H9 (cell line): ENCODE results near the gene MMRN2. TPM values are rescaled to one million over a fixed set of nuclear protein-coding genes. Genes with fewer than 3 reads are reported as not detected.
A peak's percentile ranks its signal among the peaks of the same experiment; 100 is the strongest.

Source experiments
- DNase-seq: peaks from one replicate; pipeline ENCODE4 v3.0.0-alpha.2; 2017
- H2AFZ ChIP-seq: one replicate; pipeline ENCODE4 v1.6.1; 2013; ENCODE audit warnings: mild to moderate bottlenecking, low read length, control low read depth, moderate library complexity
- H2AK5ac ChIP-seq: 2 replicates; pipeline ENCODE4 v1.6.1; 2013; ENCODE audit warnings: low read length, control low read depth, mixed read lengths; ENCODE audit not compliant: insufficient read length
- H2BK120ac ChIP-seq: one replicate; pipeline ENCODE4 v1.6.1; 2013; ENCODE audit warnings: low read depth, mild to moderate bottlenecking, low read length, control low read depth, inconsistent platforms; ENCODE audit not compliant: poor library complexity, severe bottlenecking
- H2BK12ac ChIP-seq: 2 replicates; pipeline ENCODE4 v1.6.1; 2013; ENCODE audit warnings: low read length, control low read depth, mixed read lengths, low read depth; ENCODE audit not compliant: insufficient read length
- H2BK15ac ChIP-seq: 2 replicates; pipeline ENCODE4 v1.6.1; 2013; ENCODE audit warnings: low read depth, low read length, control low read depth
- H2BK20ac ChIP-seq: one replicate; pipeline ENCODE4 v1.6.1; 2013; ENCODE audit warnings: low read depth, mild to moderate bottlenecking, low read length, control low read depth, inconsistent platforms; ENCODE audit not compliant: poor library complexity, severe bottlenecking
- H2BK5ac ChIP-seq: 2 replicates; pipeline ENCODE4 v1.6.1; 2013; ENCODE audit warnings: low read length, control low read depth, mixed read lengths; ENCODE audit not compliant: insufficient read length
- H3K14ac ChIP-seq: 2 replicates; pipeline ENCODE4 v1.6.1; 2013; ENCODE audit warnings: low read length, control low read depth; ENCODE audit not compliant: insufficient read depth
- H3K18ac ChIP-seq: 2 replicates; pipeline ENCODE4 v1.6.1; 2013; ENCODE audit warnings: low read depth, mild to moderate bottlenecking, mixed read lengths, low read length, control low read depth; ENCODE audit not compliant: insufficient read length
- H3K23ac ChIP-seq: 2 replicates; pipeline ENCODE4 v1.6.1; 2013; ENCODE audit warnings: low read length, control low read depth, mixed read lengths, low read depth; ENCODE audit not compliant: insufficient read length
- H3K23me2 ChIP-seq: 2 replicates; pipeline ENCODE4 v1.6.1; 2013; ENCODE audit warnings: low read depth, mild to moderate bottlenecking, mixed read lengths, low read length, control low read depth; ENCODE audit not compliant: insufficient read length, poor library complexity, severe bottlenecking
- H3K27ac ChIP-seq: 2 replicates; pipeline ENCODE4 v1.5.1; 2013; ENCODE audit warnings: low read length, control low read depth, mixed read lengths, low read depth; ENCODE audit not compliant: insufficient read length
- H3K27me3 ChIP-seq: 2 replicates; pipeline ENCODE4 v1.6.1; 2013; ENCODE audit warnings: low read length, control low read depth, inconsistent platforms; ENCODE audit not compliant: insufficient read depth
- H3K4ac ChIP-seq: 2 replicates; pipeline ENCODE4 v1.6.1; 2013; ENCODE audit warnings: low read depth, mild to moderate bottlenecking, control low read depth, inconsistent platforms, low read length, moderate library complexity
- H3K4me1 ChIP-seq: 2 replicates; pipeline ENCODE4 v1.6.1; 2013; ENCODE audit warnings: low read length, control low read depth, inconsistent platforms; ENCODE audit not compliant: insufficient read depth
- H3K4me2 ChIP-seq: 2 replicates; pipeline ENCODE4 v1.6.1; 2013; ENCODE audit warnings: low read length, control low read depth, mixed read lengths; ENCODE audit not compliant: insufficient read length, insufficient read depth
- H3K56ac ChIP-seq: 2 replicates; pipeline ENCODE4 v1.6.1; 2013; ENCODE audit warnings: low read depth, mild to moderate bottlenecking, mixed read lengths, low read length, control low read depth; ENCODE audit not compliant: insufficient read length
- H3K79me1 ChIP-seq: 2 replicates; pipeline ENCODE4 v1.6.1; 2013; ENCODE audit warnings: low read depth, mild to moderate bottlenecking, moderate library complexity, low read length, control low read depth, inconsistent platforms; ENCODE audit not compliant: insufficient read depth, poor library complexity, severe bottlenecking
- H3K79me2 ChIP-seq: 2 replicates; pipeline ENCODE4 v1.6.1; 2013; ENCODE audit warnings: low read length, control low read depth, inconsistent platforms; ENCODE audit not compliant: insufficient read depth
- H3K9ac ChIP-seq: 2 replicates; pipeline ENCODE4 v1.6.1; 2013; ENCODE audit warnings: low read length, control low read depth, mixed read lengths; ENCODE audit not compliant: insufficient read length; ENCODE audit errors: extremely low read depth
- H3K9me3 ChIP-seq: one replicate; pipeline ENCODE4 v1.6.1; 2013; ENCODE audit warnings: low read depth, low read length, inconsistent platforms; ENCODE audit not compliant: control insufficient read depth
- H3T11ph ChIP-seq: one replicate; pipeline ENCODE4 v1.6.1; 2013; ENCODE audit warnings: mild to moderate bottlenecking, low read length, control low read depth, inconsistent platforms
- H4K20me1 ChIP-seq: one replicate; pipeline ENCODE4 v1.6.1; 2013; ENCODE audit not compliant: control insufficient read depth, insufficient read length, insufficient read depth
- H4K5ac ChIP-seq: 2 replicates; pipeline ENCODE4 v1.6.1; 2013; ENCODE audit warnings: low read depth, mild to moderate bottlenecking, mixed read lengths, low read length, control low read depth; ENCODE audit not compliant: insufficient read length
- H4K8ac ChIP-seq: replicated peaks from 2 replicates; pipeline ENCODE4 v1.6.1; 2013; ENCODE audit warnings: low read length, control low read depth, mixed read lengths, low read depth; ENCODE audit not compliant: insufficient read length
- H4K91ac ChIP-seq: 2 replicates; pipeline ENCODE4 v1.6.1; 2013; ENCODE audit warnings: low read depth, mild to moderate bottlenecking, moderate library complexity, mixed read lengths, low read length, control low read depth; ENCODE audit not compliant: insufficient read length
- H3K27ac Mint-ChIP-seq, 3 experiments: 2 replicates in 2 of 3; 3 replicates in 1 of 3; pipeline ENCODE4 v1.8.0; 2020 to 2021; ENCODE audit warnings: mixed read lengths in 3 of 3, mild to moderate bottlenecking in 1 of 3, moderate library complexity in 1 of 3
- H3K27me3 Mint-ChIP-seq: 2 replicates; pipeline ENCODE4 v1.8.0; 2021; ENCODE audit warnings: low read depth, mild to moderate bottlenecking, moderate library complexity, mixed read lengths
- H3K36me3 Mint-ChIP-seq, 3 experiments: 2 replicates in 2 of 3; 3 replicates in 1 of 3; pipeline ENCODE4 v1.8.0; 2020 to 2021; ENCODE audit warnings: low read depth in 3 of 3, mixed read lengths in 3 of 3; ENCODE audit not compliant: insufficient read depth in 1 of 3
- H3K4me1 Mint-ChIP-seq, 2 experiments: 2 replicates each; pipeline ENCODE4 v1.8.0; 2020; ENCODE audit warnings: mixed read lengths in 2 of 2
- H3K4me3 Mint-ChIP-seq, 2 experiments: 2 replicates in 1 of 2; 3 replicates in 1 of 2; pipeline ENCODE4 v1.8.0; 2020 to 2021; ENCODE audit warnings: mild to moderate bottlenecking in 2 of 2, mixed read lengths in 2 of 2, moderate library complexity in 1 of 2
- H3K9me3 Mint-ChIP-seq, 2 experiments: 2 replicates in 1 of 2; 3 replicates in 1 of 2; pipeline ENCODE4 v1.8.0; 2020; ENCODE audit warnings: mild to moderate bottlenecking in 2 of 2, mixed read lengths in 2 of 2, moderate library complexity in 1 of 2
- WGBS: extraction: QIAGEN DNeasy Blood & Tissue Kit; methylation state at CpG from one replicate; pipeline ENCODE4 v1.1.7; 2013; ENCODE audit warnings: missing lambda C conversion rate, low lambda C conversion rate, mixed read lengths; ENCODE audit not compliant: insufficient read length; ENCODE audit errors: extremely low coverage; 5-methylcytosine and 5-hydroxymethylcytosine counted together
- total RNA-seq: library from RNA; stranded (reverse); gene quantifications from 2 replicates; pipeline ENCODE4 v1.2.1, GENCODE V29; 2021
- TF ChIP-seq, protein P1 (sequence below): fragments of 200-600 bp; sonication (generic); conservative IDR thresholded peaks from 3 replicates; pipeline ENCODE4 v1.8.0; 2021; ENCODE audit warnings: antibody characterized with exemption, mild to moderate bottlenecking

Gene MMRN2
- total RNA-seq, 1 experiment from 2014 or later = 1.0 TPM

DNA sequence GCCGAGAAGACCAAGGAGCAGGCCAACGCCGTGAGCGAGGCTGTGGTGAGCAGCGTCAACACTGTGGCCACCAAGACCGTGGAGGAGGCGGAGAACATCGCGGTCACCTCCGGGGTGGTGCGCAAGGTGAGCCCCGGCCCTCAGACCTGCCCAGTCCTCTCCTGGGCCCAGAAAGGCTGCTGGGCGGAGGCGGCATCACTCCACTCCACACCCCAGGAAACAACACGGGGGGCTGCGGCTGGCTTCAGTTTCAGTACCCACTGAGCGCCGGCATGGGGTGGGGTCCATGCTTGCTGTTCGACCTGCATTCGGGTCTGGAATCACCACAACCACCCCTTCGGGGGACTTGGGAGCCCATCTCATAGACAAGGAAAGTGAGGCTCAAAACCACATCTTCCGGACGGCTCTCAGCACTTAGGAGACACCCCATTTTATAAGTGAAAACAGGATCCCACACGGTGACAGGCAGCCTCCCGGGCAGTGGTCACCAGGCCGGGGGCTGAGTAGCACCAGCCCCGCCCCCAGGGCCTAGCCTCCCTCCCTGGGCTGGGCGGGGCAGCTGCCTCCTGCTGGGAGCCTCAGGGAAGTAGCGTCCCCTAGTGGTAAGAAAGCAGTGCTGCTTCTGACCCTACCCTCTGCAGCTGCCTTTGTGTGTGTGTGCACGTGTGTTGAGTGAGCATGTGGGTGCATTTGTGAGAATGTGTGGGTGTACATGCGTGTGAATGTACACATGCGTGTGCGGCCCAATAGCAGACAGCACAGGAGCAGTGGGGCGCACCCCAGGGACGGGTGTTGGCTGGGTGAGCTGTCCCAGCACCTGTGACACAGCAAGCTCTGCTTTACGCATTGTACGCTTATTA, 2.8 kb upstream of the MMRN2 start:
- Histone ChIP-seq H2AK5ac (no peak overlapping the region), H2BK120ac (no peak overlapping the region), H3K23ac (no peak overlapping the region), H3K18ac (peak overlapping the region; percentile 66), H3K56ac (no peak overlapping the region), H3K4me1 (peaks cover 3% of the 10 kb centered on the region; the same call in 1 of the 2 replicates), H3K4me2 (no peak overlapping the region), H3K27me3 (no peaks in the 10 kb centered on the region), H3K14ac (peak overlapping the region; percentile 41; the same call in 1 of the 2 replicates), H2AFZ (no peak overlapping the region), H2BK20ac (no peak overlapping the region), H3K79me2 (no peaks in the 10 kb centered on the region), H2BK12ac (no peak overlapping the region), H4K5ac (peak overlapping the region; percentile 6), H4K8ac (no peak overlapping the region), H3K23me2 (no peaks in the 10 kb centered on the region), H3K79me1 (no peaks in the 10 kb centered on the region), H3K9ac (no peak overlapping the region), H4K20me1 (no peaks in the 10 kb centered on the region), H4K91ac (no peak overlapping the region), H3K9me3 (no peaks in the 10 kb centered on the region), H3K27ac (no peak overlapping the region), H2BK15ac (0 out of 2 replicates have a peak overlapping the region, but pooled peaks have one; percentile 56), H3T11ph (no peak overlapping the region), H3K4ac (no peak overlapping the region; the same call in 1 of the 2 replicates), H2BK5ac (no peak overlapping the region)
- WGBS = no CpG with 5 or more reads among the region's 37 CpGs
- H3K4me1 Mint-ChIP-seq = peaks cover 30 to 36% of the 10 kb centered on the region in 2 experiments
- no peaks in the 10 kb centered on the region for H3K36me3 Mint-ChIP-seq
- no peaks in the 10 kb centered on the region for H3K9me3 Mint-ChIP-seq
- no peaks in the 10 kb centered on the region; the same call in 1 of the 2 replicates for H3K27me3 Mint-ChIP-seq
- DNase-seq = peak; percentile 79
- TF ChIP-seq, protein P1, sequence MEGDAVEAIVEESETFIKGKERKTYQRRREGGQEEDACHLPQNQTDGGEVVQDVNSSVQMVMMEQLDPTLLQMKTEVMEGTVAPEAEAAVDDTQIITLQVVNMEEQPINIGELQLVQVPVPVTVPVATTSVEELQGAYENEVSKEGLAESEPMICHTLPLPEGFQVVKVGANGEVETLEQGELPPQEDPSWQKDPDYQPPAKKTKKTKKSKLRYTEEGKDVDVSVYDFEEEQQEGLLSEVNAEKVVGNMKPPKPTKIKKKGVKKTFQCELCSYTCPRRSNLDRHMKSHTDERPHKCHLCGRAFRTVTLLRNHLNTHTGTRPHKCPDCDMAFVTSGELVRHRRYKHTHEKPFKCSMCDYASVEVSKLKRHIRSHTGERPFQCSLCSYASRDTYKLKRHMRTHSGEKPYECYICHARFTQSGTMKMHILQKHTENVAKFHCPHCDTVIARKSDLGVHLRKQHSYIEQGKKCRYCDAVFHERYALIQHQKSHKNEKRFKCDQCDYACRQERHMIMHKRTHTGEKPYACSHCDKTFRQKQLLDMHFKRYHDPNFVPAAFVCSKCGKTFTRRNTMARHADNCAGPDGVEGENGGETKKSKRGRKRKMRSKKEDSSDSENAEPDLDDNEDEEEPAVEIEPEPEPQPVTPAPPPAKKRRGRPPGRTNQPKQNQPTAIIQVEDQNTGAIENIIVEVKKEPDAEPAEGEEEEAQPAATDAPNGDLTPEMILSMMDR = peak; percentile 100
- H3K4me3 Mint-ChIP-seq = no peak overlapping the region
- H3K27ac Mint-ChIP-seq = peak overlapping the region in 1 of 3 experiments; percentile 96; a peak in 3 of 7 replicates
